ES-I3 (cell line): Measurements from ENCODE around the gene SLC29A3.
A peak's percentile ranks its signal among the peaks of the same experiment; 100 is the strongest.

Experiments
- H3K36me3 ChIP-seq: 2 replicates; pipeline ENCODE4 v1.6.1; 2013; ENCODE audit warnings: mild to moderate bottlenecking, low read length, control low read depth, moderate library complexity; ENCODE audit not compliant: insufficient read depth
- H3K4me1 ChIP-seq: 2 replicates; pipeline ENCODE4 v1.6.1; 2013; ENCODE audit warnings: mild to moderate bottlenecking, control low read depth, low read length; ENCODE audit not compliant: insufficient read depth
- H3K9ac ChIP-seq: 2 replicates; pipeline ENCODE4 v1.6.1; 2013; ENCODE audit warnings: low read depth, mild to moderate bottlenecking, low read length, moderate library complexity
- H3K9me3 ChIP-seq: 2 replicates; pipeline ENCODE4 v1.6.1; 2013; ENCODE audit warnings: mild to moderate bottlenecking, low read length, moderate library complexity; ENCODE audit not compliant: control insufficient read depth, insufficient read depth

SLC29A3 gene

DNA sequence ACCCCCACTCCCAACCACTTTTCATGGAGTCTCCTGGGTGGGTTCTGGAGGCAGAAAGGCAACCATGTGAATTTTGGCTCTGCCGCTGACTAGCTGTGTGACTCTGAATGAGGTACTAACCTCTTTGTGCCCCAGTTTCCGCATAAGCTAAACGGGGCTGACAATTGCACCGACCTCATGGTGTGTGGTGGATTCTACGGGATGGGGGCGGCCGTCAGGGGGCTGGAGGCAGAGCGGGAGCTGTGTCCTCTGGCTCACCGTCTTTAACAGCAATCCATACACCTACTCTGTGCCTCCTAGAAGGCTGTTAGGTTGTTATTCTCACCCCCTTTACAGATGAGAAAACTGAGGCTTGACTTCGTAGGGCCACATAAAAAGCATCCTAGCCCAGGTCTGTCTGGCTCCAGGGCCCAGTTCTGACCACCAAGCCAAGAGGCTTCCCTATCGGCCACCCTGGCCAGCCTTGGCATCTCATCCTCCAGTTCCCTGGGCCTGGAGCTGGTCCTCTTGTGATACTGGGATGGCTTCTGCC lies 4.3 kb upstream of the SLC29A3 start:
- no peaks in the 10 kb centered on the region; the same call in 1 of the 2 replicates for H3K4me1 ChIP-seq
- H3K9ac ChIP-seq = peak overlapping the region; percentile 38; the same call in 1 of the 2 replicates

DNA sequence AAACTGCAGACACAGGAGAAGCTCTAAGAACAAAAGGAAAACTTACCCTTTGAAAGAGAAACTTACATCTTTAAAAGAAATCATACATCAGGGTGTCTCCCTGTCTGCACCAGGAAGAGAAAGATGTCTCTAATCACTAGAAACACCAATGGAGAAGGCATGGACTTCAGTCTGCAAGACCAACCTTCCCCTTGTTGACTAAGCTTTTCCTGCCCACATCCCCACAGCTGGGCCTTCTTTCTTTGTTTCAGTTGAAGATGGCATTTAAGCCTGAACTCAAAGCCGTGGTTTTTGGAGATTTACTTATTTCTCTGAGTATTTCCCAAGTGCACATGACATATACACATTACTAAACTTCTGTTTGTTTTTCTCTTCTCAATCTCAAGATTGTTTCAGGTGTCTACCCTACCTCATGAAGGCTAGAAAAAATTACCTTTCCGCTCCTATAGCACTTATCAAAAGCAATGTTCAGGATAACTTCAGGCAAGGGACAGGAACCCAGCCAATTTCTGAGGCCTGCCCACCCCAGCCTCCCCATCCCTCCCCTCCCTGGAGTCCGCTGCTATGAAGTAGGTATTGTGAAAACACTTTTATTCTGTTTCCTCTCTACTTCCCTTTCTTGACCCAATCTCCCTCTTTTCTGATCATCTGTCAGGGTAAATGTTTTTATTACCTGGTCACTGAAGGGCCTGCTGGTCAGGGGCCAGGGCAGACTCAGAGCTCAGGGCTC lies 2.8 kb upstream of the SLC29A3 start:
- Histone ChIP-seq H3K4me1 (no peaks in the 10 kb centered on the region; the same call in 1 of the 2 replicates), H3K9me3 (no peaks in the 10 kb centered on the region), H3K36me3 (no peaks in the 10 kb centered on the region), H3K9ac (no peak overlapping the region)

More for the DNA sequence above, 4.3 kb upstream of the SLC29A3 start:
- H3K36me3 ChIP-seq = no peaks in the 10 kb centered on the region
- no peaks in the 10 kb centered on the region for H3K9me3 ChIP-seq

DNA sequence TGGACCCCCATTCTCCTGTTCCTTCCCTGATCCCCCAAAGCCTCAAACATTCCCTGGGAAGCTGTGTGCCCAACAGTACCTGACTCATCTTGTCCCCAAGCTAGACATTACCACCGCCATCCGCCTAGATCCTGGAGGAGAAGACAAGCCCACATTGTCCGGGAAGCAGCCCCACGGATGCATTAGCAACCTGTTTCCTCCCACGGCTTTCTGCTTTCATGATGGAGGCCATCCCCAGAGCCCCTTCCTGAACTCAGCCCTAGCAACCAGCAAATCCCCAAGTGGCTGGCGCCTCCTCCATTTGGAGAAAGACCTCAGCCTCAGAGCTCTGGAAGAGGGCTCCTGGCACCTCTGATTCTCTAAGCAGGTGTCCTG lies 2.3 kb upstream of the SLC29A3 start:
- H3K36me3 ChIP-seq = no peaks in the 10 kb centered on the region
- no peaks in the 10 kb centered on the region; the same call in 1 of the 2 replicates for H3K4me1 ChIP-seq

DNA sequence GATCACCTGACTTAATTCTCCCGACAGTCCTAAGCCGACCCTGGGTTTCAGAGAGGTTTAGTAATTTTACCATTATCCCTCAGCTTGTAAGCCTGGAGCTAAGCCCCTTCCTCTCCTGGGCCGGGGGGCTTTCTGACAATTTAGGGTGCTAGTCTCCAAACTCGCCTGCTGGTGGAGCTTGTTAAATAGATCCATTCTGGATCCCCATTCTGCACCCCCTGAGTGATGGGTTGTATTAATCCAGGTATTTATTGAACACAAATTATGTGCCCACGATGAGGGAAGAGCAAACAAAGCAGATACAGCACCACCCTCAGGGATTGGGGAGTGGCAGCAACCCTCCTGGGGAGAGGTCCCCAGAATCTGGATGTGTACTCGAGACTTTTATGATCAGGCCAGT lies 1.3 kb upstream of the SLC29A3 start:
- Histone ChIP-seq H3K36me3 (no peaks in the 10 kb centered on the region), H3K9ac (no peak overlapping the region), H3K9me3 (no peaks in the 10 kb centered on the region), H3K4me1 (no peaks in the 10 kb centered on the region; the same call in 1 of the 2 replicates)

More for the DNA sequence above, 2.3 kb upstream of the SLC29A3 start:
- Histone ChIP-seq H3K9ac (no peak overlapping the region), H3K9me3 (no peaks in the 10 kb centered on the region)

DNA sequence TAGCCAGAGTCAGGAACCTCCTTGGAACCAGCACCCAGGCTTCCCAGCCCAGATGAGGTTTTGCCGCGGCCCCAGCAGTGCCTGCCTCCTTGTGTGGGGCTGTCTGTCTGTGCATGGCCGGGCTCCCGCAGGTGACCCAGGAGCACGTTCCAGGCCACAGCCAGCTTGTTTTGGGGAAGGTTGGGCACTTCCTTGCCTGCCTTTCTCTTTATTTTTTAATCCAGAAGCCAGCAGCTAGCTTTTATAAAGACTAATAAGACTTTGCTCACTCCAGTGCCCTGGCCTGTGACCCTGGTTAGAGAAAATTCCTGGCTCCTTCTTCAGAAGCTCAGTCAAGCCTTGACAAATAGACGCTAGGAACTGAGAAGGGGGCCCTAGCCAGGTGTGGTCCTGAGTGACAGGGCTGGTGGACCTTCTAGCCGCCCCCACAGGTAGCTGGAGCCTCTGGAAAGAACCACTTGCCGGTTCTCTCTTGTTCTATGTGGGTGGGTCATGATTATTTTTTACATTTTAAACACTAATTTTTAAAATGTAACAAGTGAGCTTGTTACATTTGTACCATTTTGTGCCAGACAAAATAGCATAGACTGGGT lies 837 bp downstream of the SLC29A3 start:
- no peaks in the 10 kb centered on the region for H3K36me3 ChIP-seq
- no peaks in the 10 kb centered on the region; the same call in 1 of the 2 replicates for H3K4me1 ChIP-seq
- H3K9me3 ChIP-seq = no peaks in the 10 kb centered on the region
- H3K9ac ChIP-seq = peak overlapping the region; percentile 57

DNA sequence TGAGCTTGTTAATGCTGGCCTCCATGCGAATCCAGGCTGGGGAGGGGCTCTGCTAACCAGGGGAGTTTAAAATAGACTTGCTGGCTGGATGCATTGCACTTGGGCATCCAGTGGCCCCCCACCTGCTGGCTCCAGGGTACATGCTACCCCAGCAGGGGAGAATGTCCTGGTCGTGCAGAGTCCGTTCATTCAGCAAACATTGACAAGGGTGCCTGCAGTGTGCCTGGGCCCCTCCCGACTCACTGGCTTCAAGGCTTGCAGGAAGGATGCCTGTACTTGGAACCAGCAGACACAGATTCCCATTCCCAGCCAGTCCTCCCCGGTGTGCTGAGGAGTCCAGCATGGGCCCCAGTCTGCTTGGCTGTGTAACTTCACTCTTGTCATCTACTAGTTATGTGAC lies 1.5 kb downstream of the SLC29A3 start:
- Histone ChIP-seq H3K9ac (no peak overlapping the region), H3K4me1 (no peaks in the 10 kb centered on the region; the same call in 1 of the 2 replicates), H3K9me3 (no peaks in the 10 kb centered on the region), H3K36me3 (no peaks in the 10 kb centered on the region)

DNA sequence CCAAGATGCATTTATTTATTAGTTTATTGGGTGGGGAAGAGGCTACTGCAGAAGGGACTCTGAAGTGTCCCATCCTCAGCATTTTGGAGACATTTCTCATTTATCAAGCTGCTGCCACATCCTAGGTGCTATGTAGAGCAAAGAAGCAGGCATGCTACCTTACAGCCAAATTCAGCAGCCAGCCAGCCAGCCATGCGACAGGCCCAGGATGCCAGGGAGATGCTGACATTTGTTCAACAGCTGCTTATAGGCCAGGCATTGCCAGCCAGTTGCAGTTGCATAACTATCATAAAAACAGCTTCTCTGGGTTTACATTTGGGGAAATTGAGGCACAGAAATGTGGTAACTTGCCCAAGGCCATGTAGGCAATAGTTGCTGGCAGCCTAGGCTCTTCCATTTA lies 2.3 kb downstream of the SLC29A3 start:
- Histone ChIP-seq H3K4me1 (no peaks in the 10 kb centered on the region; the same call in 1 of the 2 replicates), H3K9me3 (no peaks in the 10 kb centered on the region), H3K9ac (no peak overlapping the region), H3K36me3 (no peaks in the 10 kb centered on the region)

DNA sequence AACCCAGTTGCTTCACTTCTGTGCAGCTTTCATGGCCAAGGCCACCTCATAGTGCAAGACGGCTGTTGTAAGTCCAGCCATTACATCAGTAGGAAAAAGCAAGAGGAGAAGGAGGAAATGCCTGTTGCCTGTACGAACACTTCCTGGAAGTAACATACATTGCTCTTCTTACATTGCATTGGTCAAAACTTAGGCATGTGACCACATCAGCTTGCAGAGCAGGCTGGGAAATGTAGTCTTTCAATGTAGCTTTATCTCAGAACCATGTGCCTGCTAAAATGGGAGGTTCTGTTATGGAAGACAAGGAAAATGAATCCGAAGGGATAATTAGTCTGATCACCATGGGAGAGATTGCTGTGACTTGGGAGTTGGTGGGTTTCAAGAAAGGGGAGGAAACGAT lies 4.3 kb downstream of the SLC29A3 start:
- H3K9me3 ChIP-seq = no peaks in the 10 kb centered on the region
- no peaks in the 10 kb centered on the region for H3K36me3 ChIP-seq

DNA sequence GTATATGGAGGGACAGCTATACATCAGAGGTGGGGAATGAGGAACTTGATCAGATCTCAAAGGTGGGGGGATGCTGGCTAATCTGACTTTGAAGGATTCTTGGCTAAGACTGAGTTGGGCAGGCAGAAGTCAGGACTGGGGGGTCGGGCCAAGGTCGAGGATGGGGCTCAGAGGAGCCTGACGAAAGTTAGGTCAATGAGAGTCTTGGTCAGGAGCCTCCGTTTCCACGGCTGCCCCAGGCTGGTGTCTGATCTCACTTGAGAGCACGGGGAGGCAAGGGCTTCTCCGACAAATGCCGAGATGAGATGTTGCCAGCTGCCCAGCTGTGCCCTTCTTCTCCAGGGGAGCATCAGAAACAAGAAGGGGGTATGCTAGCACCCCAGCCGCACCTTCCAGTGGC lies 5.7 kb downstream of the SLC29A3 start:
- Histone ChIP-seq H3K36me3 (no peaks in the 10 kb centered on the region), H3K4me1 (no peaks in the 10 kb centered on the region)

More for the DNA sequence above, 4.3 kb downstream of the SLC29A3 start:
- no peak overlapping the region for H3K9ac ChIP-seq
- no peaks in the 10 kb centered on the region for H3K4me1 ChIP-seq

DNA sequence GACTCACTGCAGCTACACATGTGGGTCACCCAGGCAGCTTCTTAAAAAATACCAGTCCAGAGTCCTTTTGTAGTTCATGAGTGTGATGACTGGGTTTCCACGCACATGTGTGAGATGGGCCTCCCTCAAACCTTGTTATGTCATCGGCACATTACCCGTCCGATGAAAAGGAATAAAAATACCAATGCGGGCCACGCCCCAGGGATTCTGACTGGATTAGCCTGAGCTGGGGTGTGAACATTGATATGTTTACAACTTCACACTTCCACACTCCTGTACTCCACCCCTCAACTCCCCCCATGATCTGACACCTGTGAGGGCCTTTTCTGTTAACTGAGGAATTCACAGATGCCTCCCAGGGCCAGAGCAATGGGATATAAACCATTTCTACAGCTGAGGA lies 6.2 kb downstream of the SLC29A3 start:
- Histone ChIP-seq H3K36me3 (no peaks in the 10 kb centered on the region), H3K9ac (no peak overlapping the region), H3K4me1 (no peaks in the 10 kb centered on the region), H3K9me3 (no peaks in the 10 kb centered on the region)

More for the DNA sequence above, 5.7 kb downstream of the SLC29A3 start:
- Histone ChIP-seq H3K9me3 (no peaks in the 10 kb centered on the region), H3K9ac (no peak overlapping the region)

DNA sequence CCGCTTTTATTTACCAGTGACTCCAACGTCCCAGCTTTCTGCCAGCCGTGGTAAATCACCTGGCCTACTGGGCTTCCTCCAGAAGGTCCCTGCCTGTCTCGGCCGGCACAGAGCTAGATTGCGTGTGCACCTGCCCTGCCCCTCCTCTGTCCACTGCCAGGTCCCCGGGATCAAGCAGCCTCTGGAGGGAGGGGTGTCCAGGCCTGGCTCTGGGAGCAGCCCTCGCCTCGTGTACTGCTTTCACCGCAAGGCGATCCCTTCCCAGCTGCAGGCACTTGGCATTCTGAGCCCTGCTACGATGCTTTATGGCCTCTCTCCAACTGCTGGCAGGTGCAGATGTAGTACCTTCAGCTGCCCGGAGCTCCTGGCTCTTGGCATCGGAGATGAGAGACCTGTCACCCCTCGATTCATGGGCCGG lies 7.4 kb downstream of the SLC29A3 start:
- Histone ChIP-seq H3K4me1 (no peaks in the 10 kb centered on the region), H3K9ac (no peak overlapping the region), H3K36me3 (no peaks in the 10 kb centered on the region), H3K9me3 (no peaks in the 10 kb centered on the region)

DNA sequence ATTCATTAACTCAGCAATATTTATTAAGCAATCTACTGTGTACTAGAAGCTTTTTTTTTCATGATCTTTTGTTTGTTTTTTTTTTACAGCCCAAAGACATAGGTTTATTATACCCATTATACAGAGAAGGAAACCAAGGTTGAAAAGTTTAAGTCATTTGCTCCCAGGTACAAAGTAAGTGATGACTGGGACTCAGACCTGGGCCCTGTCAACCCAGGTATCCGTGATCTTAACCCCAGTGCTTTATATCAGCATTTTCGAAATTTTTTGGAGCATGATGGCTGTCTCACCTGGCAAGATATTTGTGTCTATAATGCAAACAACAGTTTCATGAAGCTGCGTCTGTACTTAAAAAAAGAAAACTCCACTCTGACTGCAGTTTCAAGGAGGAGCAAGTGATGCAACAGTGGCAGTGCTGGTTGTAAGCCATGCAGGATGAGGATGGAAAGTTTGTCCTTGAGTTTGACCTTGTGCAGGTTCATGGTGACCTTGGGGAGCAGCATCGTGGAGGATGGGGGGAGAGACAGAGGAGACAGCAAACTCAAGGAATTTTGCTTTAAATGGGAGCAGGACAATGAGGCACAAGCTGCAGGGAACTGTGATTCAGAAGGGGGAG lies 11.8 kb downstream of the SLC29A3 start:
- peaks cover 3% of the 10 kb centered on the region; the same call in 1 of the 2 replicates for H3K36me3 ChIP-seq
- no peak overlapping the region for H3K9ac ChIP-seq
- H3K9me3 ChIP-seq = no peaks in the 10 kb centered on the region
- no peaks in the 10 kb centered on the region for H3K4me1 ChIP-seq

DNA sequence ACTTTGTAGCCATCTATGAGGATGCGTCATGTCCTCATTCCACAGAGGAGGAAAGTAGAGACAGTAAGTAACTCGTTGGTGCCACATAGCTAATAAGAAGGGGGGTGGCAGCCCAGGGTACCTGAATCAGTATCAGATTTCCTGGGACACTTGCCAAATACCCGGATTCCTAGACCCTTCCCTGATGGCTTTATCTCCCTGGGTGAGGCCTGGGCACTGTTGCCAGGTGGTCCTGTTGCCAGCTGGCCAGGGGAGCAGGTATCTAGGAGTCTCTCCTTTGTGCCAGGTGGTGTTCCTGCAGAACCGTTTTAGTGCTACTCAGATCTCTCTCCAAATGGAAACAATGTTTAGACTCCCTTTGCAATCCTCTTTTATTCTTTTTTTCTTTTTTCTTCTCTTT lies 12.7 kb downstream of the SLC29A3 start:
- no peaks in the 10 kb centered on the region for H3K9me3 ChIP-seq
- H3K36me3 ChIP-seq = peaks cover 3% of the 10 kb centered on the region; the same call in 1 of the 2 replicates
- no peak overlapping the region for H3K9ac ChIP-seq
- H3K4me1 ChIP-seq = peaks cover 7% of the 10 kb centered on the region

DNA sequence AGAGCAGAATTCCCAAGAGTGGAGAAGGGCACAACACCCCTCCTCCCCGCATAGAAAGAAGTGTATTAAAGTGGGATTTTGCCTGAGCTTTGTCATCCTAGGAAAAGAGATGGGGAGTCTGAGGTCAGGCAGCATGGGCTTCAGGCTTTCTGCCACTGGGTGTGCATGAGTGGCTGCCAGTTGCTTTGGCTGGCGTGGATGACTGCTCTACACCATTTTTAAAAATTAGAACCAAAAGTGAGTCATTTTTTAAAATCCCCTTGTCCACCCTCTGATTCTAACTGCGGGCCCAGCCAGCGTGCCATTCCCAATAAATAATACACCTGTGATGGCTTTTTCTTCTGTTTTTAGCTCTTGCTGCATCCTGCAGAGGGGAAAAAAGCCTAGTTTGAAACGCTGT lies 13.4 kb downstream of the SLC29A3 start:
- peaks cover 3% of the 10 kb centered on the region; the same call in 1 of the 2 replicates for H3K36me3 ChIP-seq
- peaks cover 14% of the 10 kb centered on the region for H3K4me1 ChIP-seq
- no peaks in the 10 kb centered on the region for H3K9me3 ChIP-seq
- H3K9ac ChIP-seq = no peak overlapping the region
